Urinary bladder (tissue), 4 donors: ENCODE data around the gene OXA1L. TPM values are rescaled to one million over a fixed set of nuclear protein-coding genes. Genes with fewer than 3 reads are reported as not detected.
"Not testable (repeated sequence)": the region's sequence is repeated elsewhere in the genome, so short reads cannot be mapped to it uniquely, and the experiment has no call there.

ENCODE experiments used
- DNase-seq: peaks from one replicate; pipeline ENCODE4 v3.0.0-alpha.2; 2015; ENCODE audit errors: extremely low spot score
- H3K27ac ChIP-seq: one replicate; pipeline ENCODE4 v1.5.1; 2013; ENCODE audit warnings: low read depth, mild to moderate bottlenecking, moderate library complexity
- H3K36me3 ChIP-seq: one replicate; pipeline ENCODE4 v1.6.1; 2013; ENCODE audit warnings: mild to moderate bottlenecking, moderate library complexity; ENCODE audit not compliant: insufficient read depth
- H3K4me1 ChIP-seq: one replicate; pipeline ENCODE4 v1.6.1; 2013; ENCODE audit warnings: mild to moderate bottlenecking, moderate library complexity; ENCODE audit not compliant: insufficient read depth
- H3K4me3 ChIP-seq: one replicate; pipeline ENCODE4 v1.5.1; 2013; ENCODE audit warnings: low read depth, low read length
- WGBS: extraction: QIAGEN DNeasy Blood & Tissue Kit; methylation state at CpG from one replicate; pipeline ENCODE4 v1.1.7; 2013; 5-methylcytosine and 5-hydroxymethylcytosine counted together
- polyA plus RNA-seq: library from polyadenylated mRNA; stranded (reverse); fragments of 200-250 nt; gene quantifications from one replicate; pipeline ENCODE4 v1.2.3, GENCODE V29; 2013
- total RNA-seq: library from RNA; depleted of rRNA; stranded (reverse); fragments of >200 nt; gene quantifications from one replicate; pipeline ENCODE4 v1.2.3, GENCODE V29; 2014
- donor health status: healthy with polysubstance abuse.
- donor health status: healthy.

Gene OXA1L
- total and polyA plus RNA-seq, 2 donors, result 74.1 to 112 TPM

- 41% methylated on average over 5 of the region's 5 CpGs for WGBS
- no peak for DNase-seq
These were observed 30.8 kb downstream of the OXA1L start for GRCh38 chr14:22797017-22797917.

GRCh38 chr14:22798528-22798927 is 32.0 kb downstream of the OXA1L start:
- no peak overlapping the region for H3K4me3 ChIP-seq
- no peak for DNase-seq
- no peak overlapping the region for H3K27ac ChIP-seq
- no peaks in the 10 kb centered on the region for H3K36me3 ChIP-seq
- 65% methylated on average over 2 of the region's 2 CpGs for WGBS
- H3K4me1 ChIP-seq, result no peaks in the 10 kb centered on the region

More at GRCh38 chr14:22797017-22797917, 30.8 kb downstream of the OXA1L start:
- H3K27ac ChIP-seq, result no peak overlapping the region
- no peaks in the 10 kb centered on the region for H3K36me3 ChIP-seq
- no peak overlapping the region for H3K4me3 ChIP-seq
- no peaks in the 10 kb centered on the region for H3K4me1 ChIP-seq

DNA sequence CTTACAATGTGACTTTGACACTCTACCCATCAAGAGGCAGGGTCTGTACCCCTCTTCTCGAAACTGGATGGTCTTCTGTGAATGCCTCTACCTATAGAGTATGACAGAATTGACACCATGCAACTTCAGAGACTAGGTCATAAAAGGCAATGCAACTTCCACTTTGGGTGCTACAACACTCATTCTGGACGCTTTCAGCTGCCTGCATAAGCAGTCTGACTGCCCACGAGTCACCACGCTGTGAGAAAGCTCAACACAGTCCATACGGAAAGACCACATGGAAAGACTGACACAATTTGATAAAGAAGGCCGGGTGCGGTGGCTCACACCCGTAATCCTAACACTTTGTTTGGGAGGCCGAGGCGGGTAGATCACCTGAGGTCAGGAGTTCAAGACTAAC is 33.9 kb downstream of the OXA1L start:
- WGBS, result 91% methylated on average over 10 of the region's 10 CpGs
- no peak overlapping the region for H3K27ac ChIP-seq
- H3K4me3 ChIP-seq, result no peak overlapping the region
- no peaks in the 10 kb centered on the region for H3K36me3 ChIP-seq
- no peaks in the 10 kb centered on the region for H3K4me1 ChIP-seq
- no peak for DNase-seq

DNA sequence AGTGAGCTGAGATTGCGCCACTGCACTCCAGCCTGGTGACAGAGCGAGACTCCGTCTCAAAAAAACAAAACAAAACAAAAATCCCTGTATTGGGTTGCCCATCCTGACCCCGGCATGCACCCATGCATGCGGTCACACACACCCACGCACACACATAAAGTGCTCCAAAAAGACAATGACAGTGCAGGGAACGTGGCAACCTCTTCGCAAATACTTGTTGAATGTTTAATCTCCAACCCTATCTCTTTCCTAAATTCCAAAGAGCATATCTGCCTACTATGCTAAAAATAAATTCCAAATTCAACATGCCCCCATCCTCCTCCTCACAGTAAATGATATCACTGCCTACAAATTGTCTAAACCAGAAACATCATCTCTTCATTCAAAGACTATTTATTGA is 35.2 kb downstream of the OXA1L start:
- H3K4me3 ChIP-seq, result no peak overlapping the region
- no peaks in the 10 kb centered on the region for H3K36me3 ChIP-seq
- H3K4me1 ChIP-seq, result no peaks in the 10 kb centered on the region
- WGBS, result 86% methylated on average over 8 of the region's 8 CpGs
- no peak overlapping the region for H3K27ac ChIP-seq
- no peak for DNase-seq

DNA sequence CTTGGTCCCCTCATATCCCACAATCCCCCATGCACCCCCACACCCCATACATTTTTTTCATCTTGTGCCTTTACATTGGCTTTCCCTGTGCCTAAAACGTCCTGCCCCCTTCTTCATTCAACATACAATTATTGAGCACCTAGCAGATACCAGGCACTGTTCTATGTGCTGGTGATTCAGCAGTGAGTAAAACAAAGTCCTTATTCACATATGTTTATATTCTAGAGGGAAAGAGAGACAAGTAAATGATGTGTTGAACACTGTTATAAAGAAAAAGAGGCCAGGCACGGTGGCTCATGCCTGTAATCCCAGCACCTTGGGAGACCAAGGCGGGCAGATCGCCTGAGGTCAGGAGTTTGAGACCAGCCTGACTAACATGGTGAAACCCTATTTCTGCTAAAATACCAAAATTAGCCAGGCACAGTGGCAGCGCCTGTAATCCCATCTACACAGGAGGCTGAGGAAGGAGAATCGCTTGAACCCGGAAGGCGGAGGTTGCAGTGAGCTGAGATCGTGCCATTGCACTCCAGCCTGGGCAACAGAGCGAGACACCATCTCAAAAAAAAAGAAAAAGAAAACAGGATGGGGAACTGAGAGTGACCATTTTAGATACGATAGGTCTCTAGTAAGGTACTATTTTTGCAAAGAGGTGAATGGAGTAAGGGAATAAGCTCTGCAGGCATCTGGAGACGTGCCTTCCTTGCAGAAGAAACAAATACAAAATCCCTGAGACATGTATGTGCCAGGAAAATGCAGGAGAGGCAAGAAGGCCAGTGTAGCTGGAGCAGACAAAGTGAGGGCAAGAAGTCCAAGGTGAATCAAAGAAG is 36.6 kb downstream of the OXA1L start:
- 81% methylated on average over 12 of the region's 12 CpGs for WGBS
- DNase-seq, result no peak
- H3K4me1 ChIP-seq, result no peaks in the 10 kb centered on the region
- H3K27ac ChIP-seq, result no peak overlapping the region
- no peaks in the 10 kb centered on the region for H3K36me3 ChIP-seq
- no peak overlapping the region for H3K4me3 ChIP-seq

DNA sequence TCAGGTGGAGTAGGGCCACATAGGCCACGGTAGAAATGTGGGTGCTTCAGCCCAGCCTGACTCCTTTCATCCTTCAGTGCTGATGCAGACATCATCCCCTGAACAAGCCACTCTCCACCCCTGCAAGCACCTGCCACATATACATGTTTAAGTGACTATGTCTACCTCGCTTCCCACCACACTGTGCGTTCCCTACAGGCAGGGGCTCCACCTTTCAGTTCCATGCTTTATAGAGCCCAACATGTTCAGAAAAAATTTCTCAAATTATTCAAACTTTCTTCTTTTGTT is 37.1 kb downstream of the OXA1L start:
- Histone ChIP-seq H3K4me1 (no peaks in the 10 kb centered on the region), H3K4me3 (no peak overlapping the region), H3K27ac (no peak overlapping the region), H3K36me3 (no peaks in the 10 kb centered on the region)
- WGBS, result 92% methylated on average over 3 of the region's 3 CpGs
- DNase-seq, result no peak

DNA sequence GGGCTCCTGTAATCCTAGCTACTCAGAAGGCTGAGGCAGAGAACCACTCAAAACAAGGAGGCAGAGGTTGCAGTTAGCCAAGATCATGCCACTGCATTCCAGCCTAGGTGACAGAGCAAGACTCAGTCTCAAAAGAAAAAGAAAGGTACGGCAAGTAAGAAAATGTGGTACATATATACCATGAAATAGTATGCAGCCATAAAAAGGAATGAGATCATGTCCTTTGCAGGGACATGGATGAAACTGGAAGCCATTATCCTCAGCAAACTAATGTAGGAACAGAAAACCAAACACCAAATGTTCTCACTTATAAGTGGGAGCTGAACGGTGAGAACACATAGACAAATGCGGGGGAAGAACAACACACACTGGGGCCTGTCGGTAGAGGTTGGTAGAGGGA is 38.7 kb downstream of the OXA1L start:
- not testable (repeated sequence) for H3K27ac ChIP-seq, H3K36me3 ChIP-seq, DNase-seq, H3K4me3 ChIP-seq, H3K4me1 ChIP-seq
- 85% methylated on average over 4 of the region's 4 CpGs for WGBS

DNA sequence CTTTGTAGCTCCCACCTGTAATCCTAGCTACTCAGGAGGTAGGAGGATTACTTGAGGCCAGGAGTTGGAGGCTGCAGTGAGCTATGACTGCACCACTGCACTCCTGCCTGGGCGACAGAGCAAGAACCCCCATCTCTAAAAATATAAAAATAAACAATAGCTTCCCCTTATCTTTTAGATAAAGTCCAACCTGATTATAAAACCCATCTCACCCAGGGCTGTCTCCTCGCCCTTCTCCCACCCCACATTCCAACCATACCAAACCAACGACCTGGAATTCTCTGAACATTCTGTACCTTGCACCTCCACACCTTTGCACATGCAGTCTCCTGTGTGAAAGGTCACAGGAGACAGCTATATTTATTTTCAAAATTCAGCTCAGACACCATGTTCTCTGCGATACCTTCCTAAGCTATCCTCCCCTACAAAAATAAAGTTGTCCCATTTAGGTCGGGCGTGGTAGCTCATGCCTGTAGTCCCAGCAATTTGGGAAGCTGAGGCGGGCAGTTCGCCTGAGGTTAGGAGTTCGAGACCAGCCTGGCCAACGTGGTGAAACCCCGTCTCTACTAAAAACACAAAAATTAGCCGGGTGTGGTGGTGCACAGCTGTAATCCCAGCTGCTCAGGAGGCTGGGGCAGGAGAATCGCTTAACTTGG is 41.1 kb downstream of the OXA1L start:
- no peak overlapping the region for H3K27ac ChIP-seq
- no peaks in the 10 kb centered on the region for H3K36me3 ChIP-seq
- WGBS, result 77% methylated on average over 13 of the region's 13 CpGs
- no peaks in the 10 kb centered on the region for H3K4me1 ChIP-seq
- no peak overlapping the region for H3K4me3 ChIP-seq
- DNase-seq, result no peak

- Histone ChIP-seq H3K4me3 (no peak overlapping the region), H3K4me1 (no peaks in the 10 kb centered on the region), H3K36me3 (no peaks in the 10 kb centered on the region), H3K27ac (no peak overlapping the region)
- WGBS, result 90% methylated on average over 5 of the region's 5 CpGs
- no peak for DNase-seq
These were observed 42.1 kb downstream of the OXA1L start for GRCh38 chr14:22808388-22809209.

DNA sequence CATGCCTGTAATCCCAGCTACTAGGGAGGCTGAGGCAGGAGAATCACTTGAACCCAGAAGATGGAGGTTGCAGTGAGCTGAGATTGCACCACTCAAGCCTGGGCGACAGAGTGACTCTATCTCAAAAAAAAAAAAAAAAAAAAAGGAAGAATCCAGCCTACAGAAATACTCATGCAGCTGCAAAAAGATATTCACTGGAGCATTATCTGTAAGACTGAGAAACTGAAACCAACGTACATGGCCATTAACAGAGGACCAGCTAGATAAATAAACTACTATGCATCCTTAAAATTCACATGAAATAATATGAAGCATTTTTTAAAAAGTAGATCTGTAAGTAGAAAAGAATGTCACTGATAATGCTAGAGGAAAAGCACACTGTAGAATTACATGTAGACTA is 45.2 kb downstream of the OXA1L start:
- H3K27ac ChIP-seq, result no peak overlapping the region
- WGBS, result 55% methylated on average over 2 of the region's 2 CpGs
- H3K36me3 ChIP-seq, result no peaks in the 10 kb centered on the region
- no peak for DNase-seq
- no peak overlapping the region for H3K4me3 ChIP-seq
- no peaks in the 10 kb centered on the region for H3K4me1 ChIP-seq

DNA sequence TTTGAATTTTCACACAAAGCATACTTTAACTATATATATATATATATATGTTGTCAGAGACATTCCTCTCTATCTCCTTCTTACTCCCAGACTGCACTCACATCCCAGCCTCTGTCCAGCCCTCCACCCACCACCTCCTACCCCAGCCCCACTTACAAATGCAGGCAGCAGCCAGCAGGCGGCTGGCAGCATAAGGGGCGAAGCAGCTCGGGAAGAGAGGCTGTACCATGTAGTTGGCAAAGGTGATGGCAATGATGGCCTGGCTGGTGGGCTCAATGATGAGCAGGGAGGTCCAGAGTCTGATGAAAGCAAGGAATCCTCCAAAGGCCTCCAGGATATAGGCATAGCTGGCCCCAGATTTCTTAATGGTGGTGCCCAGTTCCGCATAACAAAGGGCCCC is 46.3 kb downstream of the OXA1L start:
- Histone ChIP-seq H3K4me1 (no peaks in the 10 kb centered on the region), H3K4me3 (no peak overlapping the region), H3K36me3 (no peaks in the 10 kb centered on the region), H3K27ac (no peak overlapping the region)
- DNase-seq, result no peak
- WGBS, result 85% methylated on average over 4 of the region's 4 CpGs

- H3K27ac ChIP-seq, result no peak overlapping the region
- H3K4me3 ChIP-seq, result no peak overlapping the region
- H3K36me3 ChIP-seq, result no peaks in the 10 kb centered on the region
- 85% methylated on average over 9 of the region's 9 CpGs for WGBS
- DNase-seq, result no peak
- no peaks in the 10 kb centered on the region for H3K4me1 ChIP-seq
These were observed 46.7 kb downstream of the OXA1L start for GRCh38 chr14:22813145-22813544.

DNA sequence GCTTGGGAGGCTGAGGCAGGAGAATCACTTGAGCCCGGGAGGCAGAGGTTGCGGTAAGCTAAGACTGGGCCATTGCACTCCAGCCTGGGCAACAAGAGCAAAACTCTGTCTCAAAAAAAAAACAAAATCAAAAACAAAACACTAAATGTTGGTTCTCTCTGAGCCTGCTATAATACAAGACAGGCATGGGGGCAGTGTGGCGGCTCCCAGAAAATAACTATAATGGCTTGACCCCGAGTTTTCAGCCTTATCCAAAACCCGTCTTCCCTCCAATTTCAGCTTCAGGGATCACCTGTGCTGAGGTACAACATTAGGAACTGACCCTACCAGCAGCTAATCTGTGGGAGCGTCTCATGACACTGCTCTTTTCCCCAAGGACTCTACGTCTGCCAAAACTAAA is 47.9 kb downstream of the OXA1L start:
- 84% methylated on average over 7 of the region's 7 CpGs for WGBS
- H3K36me3 ChIP-seq, result no peaks in the 10 kb centered on the region
- no peak for DNase-seq
- H3K4me3 ChIP-seq, result no peak overlapping the region
- H3K27ac ChIP-seq, result no peak overlapping the region
- H3K4me1 ChIP-seq, result no peaks in the 10 kb centered on the region
